ENCODE results near the gene ERN1.

Gene ERN1

DNA sequence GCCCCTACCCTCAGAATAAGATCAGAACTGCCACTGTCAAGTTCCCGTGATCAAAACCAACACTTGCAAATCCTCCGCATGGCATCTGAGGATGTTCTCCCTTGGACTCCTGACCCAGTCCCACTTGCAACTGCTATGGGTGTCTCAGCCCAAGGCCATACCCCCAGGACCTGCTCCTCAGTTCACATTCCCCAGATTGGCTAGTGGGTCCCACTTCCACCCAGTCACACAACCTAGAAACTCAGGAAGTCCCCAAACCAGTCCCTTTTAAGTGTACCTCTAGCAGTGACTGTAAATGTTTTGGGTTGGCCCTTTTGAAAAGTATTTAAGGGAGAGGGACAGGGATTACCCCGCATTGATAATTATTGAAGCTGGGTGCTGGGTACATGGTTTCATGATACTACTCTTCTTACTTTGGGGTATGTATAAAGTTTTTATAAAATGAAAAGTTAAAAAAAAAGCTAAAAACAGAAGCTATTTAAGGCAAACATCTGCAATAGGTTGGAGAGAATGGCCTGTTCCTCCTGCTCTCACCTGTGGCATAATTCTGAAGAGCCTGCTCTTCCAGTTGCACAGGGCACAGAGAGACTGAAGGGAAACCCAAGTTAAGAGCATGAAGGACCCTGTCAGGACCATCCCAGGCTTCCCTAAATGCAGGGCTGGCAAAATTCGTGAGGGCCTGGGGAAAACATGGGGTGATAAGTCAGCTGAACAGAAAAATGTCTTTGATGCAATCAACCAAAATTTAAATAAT, 42.5 kb downstream of the ERN1 start:
- intact Hi-C loops (cut with DNase I; ENCODE audit: low total_unique reads) = no loop called here
- H3K4me3 ChIP-seq = no peak overlapping the region
- H3K4me1 ChIP-seq = peaks cover 0 to 24% (median 9%) of the 10 kb centered on the region in 4 donors
- TF ChIP-seq, protein P1, sequence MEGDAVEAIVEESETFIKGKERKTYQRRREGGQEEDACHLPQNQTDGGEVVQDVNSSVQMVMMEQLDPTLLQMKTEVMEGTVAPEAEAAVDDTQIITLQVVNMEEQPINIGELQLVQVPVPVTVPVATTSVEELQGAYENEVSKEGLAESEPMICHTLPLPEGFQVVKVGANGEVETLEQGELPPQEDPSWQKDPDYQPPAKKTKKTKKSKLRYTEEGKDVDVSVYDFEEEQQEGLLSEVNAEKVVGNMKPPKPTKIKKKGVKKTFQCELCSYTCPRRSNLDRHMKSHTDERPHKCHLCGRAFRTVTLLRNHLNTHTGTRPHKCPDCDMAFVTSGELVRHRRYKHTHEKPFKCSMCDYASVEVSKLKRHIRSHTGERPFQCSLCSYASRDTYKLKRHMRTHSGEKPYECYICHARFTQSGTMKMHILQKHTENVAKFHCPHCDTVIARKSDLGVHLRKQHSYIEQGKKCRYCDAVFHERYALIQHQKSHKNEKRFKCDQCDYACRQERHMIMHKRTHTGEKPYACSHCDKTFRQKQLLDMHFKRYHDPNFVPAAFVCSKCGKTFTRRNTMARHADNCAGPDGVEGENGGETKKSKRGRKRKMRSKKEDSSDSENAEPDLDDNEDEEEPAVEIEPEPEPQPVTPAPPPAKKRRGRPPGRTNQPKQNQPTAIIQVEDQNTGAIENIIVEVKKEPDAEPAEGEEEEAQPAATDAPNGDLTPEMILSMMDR (IDR thresholded peaks at IDR 0.05) = no peak
- no peak overlapping the region for H3K27ac ChIP-seq
- H3K36me3 ChIP-seq = no peaks in the 10 kb centered on the region
- no peak for DNase-seq
- no peaks in the 10 kb centered on the region for H3K9me3 ChIP-seq
- H3K27me3 ChIP-seq = no peaks in the 10 kb centered on the region

DNA sequence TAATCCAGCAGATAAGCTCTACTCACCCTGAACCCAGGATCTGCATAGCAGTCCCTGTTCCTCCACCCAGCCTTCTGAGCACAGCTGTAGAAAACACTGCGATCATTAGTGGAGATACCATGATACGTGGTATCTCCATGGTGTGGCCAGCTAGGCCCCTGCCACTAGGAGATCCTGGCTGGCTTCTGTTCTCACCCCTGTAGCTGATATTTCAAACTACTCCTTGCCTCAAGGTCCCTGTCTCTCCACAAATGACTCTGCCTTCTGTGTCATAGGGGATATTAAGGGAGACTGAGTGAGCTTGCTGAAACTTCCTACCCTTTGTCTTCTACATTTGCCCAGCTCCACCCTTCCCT, 44.3 kb downstream of the ERN1 start:
- H3K4me1 ChIP-seq = peaks cover 0 to 30% (median 9%) of the 10 kb centered on the region in 4 donors
- TF ChIP-seq, protein P1 (IDR thresholded peaks at IDR 0.05) = no peak
- no peak overlapping the region for H3K4me3 ChIP-seq
- DNase-seq = no peak
- intact Hi-C loops (cut with DNase I; ENCODE audit: low total_unique reads) = no loop called here
- H3K36me3 ChIP-seq = no peaks in the 10 kb centered on the region
- H3K27ac ChIP-seq = no peak overlapping the region
- no peaks in the 10 kb centered on the region for H3K27me3 ChIP-seq
- no peaks in the 10 kb centered on the region for H3K9me3 ChIP-seq

DNA sequence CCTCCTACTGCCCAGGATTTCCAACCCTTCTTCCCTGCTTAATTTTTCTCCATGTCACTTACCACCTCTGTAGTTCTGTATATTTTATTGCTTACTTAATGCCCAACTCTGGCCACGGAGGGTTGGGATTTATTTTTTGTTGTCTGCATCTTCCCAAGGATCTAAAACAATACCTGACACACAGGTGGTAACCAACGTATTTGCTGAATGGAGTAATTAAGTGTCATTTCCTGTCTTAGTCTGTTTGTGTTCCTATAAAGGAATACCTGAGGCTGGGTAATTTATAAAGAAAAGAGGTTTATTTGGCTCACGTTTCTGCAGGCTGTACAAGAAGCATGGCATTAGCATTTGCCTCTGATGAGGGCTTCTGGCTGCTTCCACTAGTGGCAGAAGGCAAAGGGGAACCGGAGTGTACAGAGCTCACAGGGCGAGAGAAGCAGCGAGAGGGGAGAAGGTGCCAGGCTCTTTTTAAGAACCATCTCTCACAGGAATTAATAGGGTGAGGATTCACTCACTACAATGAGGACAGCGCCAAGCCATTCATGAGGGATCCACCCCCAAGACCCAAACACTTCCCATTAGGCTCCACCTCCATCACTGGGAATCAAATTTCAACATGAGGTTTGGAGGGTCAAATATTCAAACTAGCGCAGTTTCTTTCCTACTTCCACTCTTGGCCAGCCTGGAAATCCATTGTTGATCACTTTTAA, 44.8 kb downstream of the ERN1 start:
- no peak for DNase-seq
- intact Hi-C loops (cut with DNase I; ENCODE audit: low total_unique reads) = no loop called here
- no peaks in the 10 kb centered on the region for H3K9me3 ChIP-seq
- H3K4me1 ChIP-seq = peaks cover 0 to 25% (median 8%) of the 10 kb centered on the region in 4 donors
- no peaks in the 10 kb centered on the region for H3K27me3 ChIP-seq
- H3K27ac ChIP-seq = no peak overlapping the region
- H3K36me3 ChIP-seq = no peaks in the 10 kb centered on the region
- TF ChIP-seq, protein P1 (IDR thresholded peaks at IDR 0.05) = no peak
- H3K4me3 ChIP-seq = no peak overlapping the region

DNA sequence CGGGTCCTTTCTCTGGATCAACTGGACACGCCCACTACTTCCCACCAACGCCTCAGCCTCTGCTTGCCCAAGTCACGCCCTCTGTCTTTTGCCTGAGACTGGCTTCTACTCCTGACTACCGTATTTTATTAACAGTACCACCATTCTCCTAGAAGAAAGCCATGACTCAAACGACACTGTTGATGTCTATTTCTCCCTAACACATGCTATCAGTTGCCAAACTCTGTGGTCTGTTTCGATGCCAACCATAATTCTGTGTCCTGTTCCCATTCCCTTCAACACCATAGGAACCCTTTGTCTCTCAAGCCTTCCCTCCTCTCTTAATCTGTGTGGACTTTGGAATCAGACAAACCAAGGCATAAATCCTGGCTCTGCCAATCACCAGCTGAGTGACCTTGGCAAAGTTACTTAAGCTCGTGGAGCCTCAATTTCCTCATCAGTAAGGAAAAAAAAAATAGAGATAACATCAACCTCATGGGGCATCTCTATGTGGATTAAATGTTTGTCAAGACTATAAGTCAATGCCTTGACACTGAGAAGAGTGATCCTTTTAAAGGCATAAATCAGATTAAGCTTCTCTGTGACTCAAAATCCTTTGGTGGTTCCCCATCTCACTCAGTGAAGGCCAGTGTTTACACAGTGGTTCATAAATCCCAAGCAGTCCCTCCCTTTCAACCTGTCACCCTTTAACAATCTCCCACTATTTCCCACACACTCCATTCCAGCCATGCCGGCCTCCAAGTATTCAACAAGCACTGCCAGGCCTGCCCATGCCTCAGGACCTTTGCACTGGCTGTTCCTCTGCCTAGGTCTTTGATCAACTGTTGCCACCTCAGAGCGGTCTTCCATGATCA, 45.6 kb downstream of the ERN1 start:
- peaks cover 0 to 24% (median 7%) of the 10 kb centered on the region in 4 donors for H3K4me1 ChIP-seq
- no peaks in the 10 kb centered on the region for H3K27me3 ChIP-seq
- no peak overlapping the region for H3K4me3 ChIP-seq
- intact Hi-C loops (cut with DNase I; ENCODE audit: low total_unique reads) = no loop called here
- TF ChIP-seq, protein P1 (IDR thresholded peaks at IDR 0.05) = no peak
- H3K36me3 ChIP-seq = peaks cover 3 to 4% (median 4%) of the 10 kb centered on the region in 3 donors
- no peaks in the 10 kb centered on the region for H3K9me3 ChIP-seq
- no peak overlapping the region for H3K27ac ChIP-seq
- peak in 1 of 2 donors; percentile 29 for DNase-seq

DNA sequence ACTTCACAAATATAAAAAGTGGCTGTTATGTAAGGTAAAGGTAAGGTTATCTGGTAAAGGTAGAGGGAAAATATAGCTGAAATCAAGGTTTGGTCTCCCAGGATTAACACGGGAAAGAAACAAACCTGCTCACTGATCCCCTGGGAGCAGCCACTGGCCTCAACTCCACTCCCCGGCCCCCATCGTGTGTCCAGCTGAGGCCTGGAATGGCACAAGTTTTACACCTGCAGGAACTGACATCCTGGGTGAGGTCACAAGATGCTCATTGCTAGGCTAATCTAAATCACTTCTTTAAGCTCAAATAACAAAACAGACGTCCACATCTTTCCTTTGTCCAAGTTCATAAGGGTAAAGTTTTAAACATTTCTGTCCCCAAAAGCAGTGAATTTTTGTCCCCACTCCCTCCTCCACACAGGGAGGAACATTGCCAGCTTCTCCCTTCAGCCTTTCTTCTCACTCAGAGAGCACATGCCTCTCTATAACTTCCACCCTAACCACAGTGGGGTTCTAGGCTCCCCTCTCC, 46.3 kb downstream of the ERN1 start:
- Histone ChIP-seq H3K4me3 (no peak overlapping the region), H3K27ac (no peak overlapping the region), H3K9me3 (no peaks in the 10 kb centered on the region), H3K27me3 (no peaks in the 10 kb centered on the region), H3K36me3 (peaks cover 7 to 9% (median 7%) of the 10 kb centered on the region in 3 donors), H3K4me1 (peaks cover 0 to 24% (median 7%) of the 10 kb centered on the region in 4 donors)
- TF ChIP-seq, protein P1 (IDR thresholded peaks at IDR 0.05) = no peak
- no peak for DNase-seq
- intact Hi-C loops (cut with DNase I; ENCODE audit: low total_unique reads) = no loop called here

Data from tibial artery (tissue), 4 donors.